ENCODE data around the gene HIRA. TPM values are rescaled to one million over a fixed set of nuclear protein-coding genes. Genes with fewer than 3 reads are reported as not detected.

The HIRA gene
- total RNA-seq, 1 donor from 2014 or later, result 23.3 TPM

DNA sequence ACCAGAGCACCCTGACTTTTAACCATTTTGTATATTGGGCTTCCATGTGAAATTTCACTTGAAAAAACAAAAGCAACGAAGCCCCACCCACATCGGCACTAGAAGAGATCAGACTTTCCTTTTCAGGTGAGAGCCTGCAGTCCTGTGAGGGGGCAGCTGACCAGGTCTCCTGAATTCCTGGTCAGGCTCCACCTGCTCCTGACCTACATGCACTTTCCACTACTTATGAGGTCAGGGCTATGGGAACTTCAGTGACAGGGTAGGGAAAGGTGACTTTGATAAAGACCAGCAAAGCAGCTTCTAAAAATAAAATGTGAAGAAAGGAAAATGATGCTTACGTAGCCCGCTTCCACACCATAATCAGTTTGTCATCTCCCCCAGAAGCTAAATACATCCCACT, 24.7 kb downstream of the HIRA start:
- no peak for DNase-seq
- Histone ChIP-seq H3K27me3 (no peaks in the 10 kb centered on the region), H3K27ac (no peak overlapping the region), H3K36me3 (peaks cover 68% of the 10 kb centered on the region), H3K4me3 (no peak overlapping the region), H3K9me3 (no peaks in the 10 kb centered on the region), H3K4me1 (no peaks in the 10 kb centered on the region)
- TF ChIP-seq, protein P1, sequence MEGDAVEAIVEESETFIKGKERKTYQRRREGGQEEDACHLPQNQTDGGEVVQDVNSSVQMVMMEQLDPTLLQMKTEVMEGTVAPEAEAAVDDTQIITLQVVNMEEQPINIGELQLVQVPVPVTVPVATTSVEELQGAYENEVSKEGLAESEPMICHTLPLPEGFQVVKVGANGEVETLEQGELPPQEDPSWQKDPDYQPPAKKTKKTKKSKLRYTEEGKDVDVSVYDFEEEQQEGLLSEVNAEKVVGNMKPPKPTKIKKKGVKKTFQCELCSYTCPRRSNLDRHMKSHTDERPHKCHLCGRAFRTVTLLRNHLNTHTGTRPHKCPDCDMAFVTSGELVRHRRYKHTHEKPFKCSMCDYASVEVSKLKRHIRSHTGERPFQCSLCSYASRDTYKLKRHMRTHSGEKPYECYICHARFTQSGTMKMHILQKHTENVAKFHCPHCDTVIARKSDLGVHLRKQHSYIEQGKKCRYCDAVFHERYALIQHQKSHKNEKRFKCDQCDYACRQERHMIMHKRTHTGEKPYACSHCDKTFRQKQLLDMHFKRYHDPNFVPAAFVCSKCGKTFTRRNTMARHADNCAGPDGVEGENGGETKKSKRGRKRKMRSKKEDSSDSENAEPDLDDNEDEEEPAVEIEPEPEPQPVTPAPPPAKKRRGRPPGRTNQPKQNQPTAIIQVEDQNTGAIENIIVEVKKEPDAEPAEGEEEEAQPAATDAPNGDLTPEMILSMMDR (IDR thresholded peaks at IDR 0.05), result no peak
- ATAC-seq, result no peak
- intact Hi-C loops (cut with DNase I), result no loop called here

DNA sequence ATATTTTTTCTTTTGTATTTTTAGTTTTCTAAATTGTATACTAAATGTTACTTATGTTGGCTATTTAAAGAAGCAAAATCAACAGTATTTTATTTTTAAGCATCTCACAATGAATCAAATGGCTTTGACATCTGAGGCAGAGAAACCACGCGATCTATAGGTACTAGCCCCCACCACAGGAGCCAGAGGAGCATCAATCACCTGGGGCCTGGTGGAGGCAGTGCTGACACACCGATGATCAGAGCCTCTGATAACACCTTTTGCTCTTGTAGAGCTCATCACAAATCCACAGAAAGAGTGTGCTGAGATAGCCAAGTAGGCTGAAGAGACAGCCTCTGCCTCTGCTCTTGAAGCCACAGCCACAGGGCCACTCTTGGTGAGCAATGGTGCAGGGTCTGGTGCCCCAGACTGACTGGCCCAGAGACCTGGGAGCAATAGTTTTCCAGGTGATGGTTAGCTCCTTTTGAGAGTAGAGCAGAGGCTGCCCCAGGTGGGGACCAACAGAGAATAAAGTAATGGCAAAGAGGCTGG, 25.2 kb downstream of the HIRA start:
- H3K36me3 ChIP-seq, result peaks cover 68% of the 10 kb centered on the region
- intact Hi-C loops (cut with DNase I), result no loop called here
- no peak overlapping the region for H3K27ac ChIP-seq
- no peaks in the 10 kb centered on the region for H3K27me3 ChIP-seq
- no peaks in the 10 kb centered on the region for H3K9me3 ChIP-seq
- TF ChIP-seq, protein P1 (IDR thresholded peaks at IDR 0.05), result no peak
- ATAC-seq (no peak), DNase-seq (no peak)
- H3K4me1 ChIP-seq, result no peaks in the 10 kb centered on the region
- H3K4me3 ChIP-seq, result no peak overlapping the region

GRCh38 chr22:19405652-19406051, 25.9 kb downstream of the HIRA start:
- Histone ChIP-seq H3K27ac (no peak overlapping the region), H3K4me3 (no peak overlapping the region), H3K27me3 (no peaks in the 10 kb centered on the region), H3K4me1 (no peaks in the 10 kb centered on the region), H3K9me3 (no peaks in the 10 kb centered on the region), H3K36me3 (peaks cover 70% of the 10 kb centered on the region)
- TF ChIP-seq, protein P1 (IDR thresholded peaks at IDR 0.05), result no peak
- no peak for DNase-seq
- intact Hi-C loops (cut with DNase I), result no loop called here
- no peak for ATAC-seq

GRCh38 chr22:19405133-19405532, 26.4 kb downstream of the HIRA start:
- ATAC-seq (no peak), DNase-seq (no peak)
- Histone ChIP-seq H3K9me3 (no peaks in the 10 kb centered on the region), H3K4me1 (no peaks in the 10 kb centered on the region), H3K36me3 (peaks cover 70% of the 10 kb centered on the region), H3K27me3 (no peaks in the 10 kb centered on the region), H3K27ac (no peak overlapping the region), H3K4me3 (no peak overlapping the region)
- intact Hi-C loops (cut with DNase I), result no loop called here
- TF ChIP-seq, protein P1 (IDR thresholded peaks at IDR 0.05), result no peak

- TF ChIP-seq, protein P1 (IDR thresholded peaks at IDR 0.05), result no peak
- no peaks in the 10 kb centered on the region for H3K9me3 ChIP-seq
- peaks cover 65% of the 10 kb centered on the region for H3K36me3 ChIP-seq
- intact Hi-C loops (cut with DNase I), result no loop called here
- DNase-seq, result no peak
- no peak for ATAC-seq
- no peak overlapping the region for H3K4me3 ChIP-seq
- no peaks in the 10 kb centered on the region for H3K4me1 ChIP-seq
- no peak overlapping the region for H3K27ac ChIP-seq
- H3K27me3 ChIP-seq, result no peaks in the 10 kb centered on the region
These were observed 26.9 kb downstream of the HIRA start for GRCh38 chr22:19404676-19405075.

DNA sequence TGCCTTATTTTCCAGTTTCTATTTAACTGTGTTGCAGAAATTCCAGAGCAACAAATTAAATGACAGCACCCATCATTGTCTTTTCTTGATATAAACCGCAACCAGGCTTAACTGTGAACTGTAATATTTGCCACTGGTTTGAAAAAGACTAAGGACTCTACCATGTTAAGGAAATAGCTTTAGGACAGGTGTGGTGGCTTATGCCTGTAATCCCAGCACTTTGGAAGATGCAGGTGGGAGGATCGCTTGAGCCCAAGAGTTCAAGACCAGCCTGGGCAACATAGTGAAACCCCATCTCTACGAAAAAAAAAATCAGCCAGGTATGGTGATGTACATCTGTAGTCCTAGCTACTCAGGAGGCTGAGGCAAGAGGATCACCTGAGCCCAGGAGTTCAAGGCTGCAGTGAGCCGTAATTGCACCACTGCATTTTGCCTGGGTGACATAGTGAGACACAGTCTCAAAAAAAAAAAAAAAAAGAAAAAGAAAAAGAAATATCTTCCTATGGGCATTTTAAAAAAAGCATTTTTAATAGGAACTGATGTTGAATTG, 28.8 kb downstream of the HIRA start:
- no peaks in the 10 kb centered on the region for H3K27me3 ChIP-seq
- no peak overlapping the region for H3K27ac ChIP-seq
- DNase-seq (no peak), ATAC-seq (no peak)
- intact Hi-C loops (cut with DNase I), result no loop called here
- no peak overlapping the region for H3K4me3 ChIP-seq
- TF ChIP-seq, protein P1 (IDR thresholded peaks at IDR 0.05), result no peak
- no peaks in the 10 kb centered on the region for H3K9me3 ChIP-seq
- H3K36me3 ChIP-seq, result peaks cover 58% of the 10 kb centered on the region
- H3K4me1 ChIP-seq, result no peaks in the 10 kb centered on the region
